Measurements from ENCODE around the gene GGACT.

The GGACT gene

GRCh38 chr13:100491164-100491842, 97.3 kb downstream of the GGACT start:
- TF ChIP-seq, protein P1, sequence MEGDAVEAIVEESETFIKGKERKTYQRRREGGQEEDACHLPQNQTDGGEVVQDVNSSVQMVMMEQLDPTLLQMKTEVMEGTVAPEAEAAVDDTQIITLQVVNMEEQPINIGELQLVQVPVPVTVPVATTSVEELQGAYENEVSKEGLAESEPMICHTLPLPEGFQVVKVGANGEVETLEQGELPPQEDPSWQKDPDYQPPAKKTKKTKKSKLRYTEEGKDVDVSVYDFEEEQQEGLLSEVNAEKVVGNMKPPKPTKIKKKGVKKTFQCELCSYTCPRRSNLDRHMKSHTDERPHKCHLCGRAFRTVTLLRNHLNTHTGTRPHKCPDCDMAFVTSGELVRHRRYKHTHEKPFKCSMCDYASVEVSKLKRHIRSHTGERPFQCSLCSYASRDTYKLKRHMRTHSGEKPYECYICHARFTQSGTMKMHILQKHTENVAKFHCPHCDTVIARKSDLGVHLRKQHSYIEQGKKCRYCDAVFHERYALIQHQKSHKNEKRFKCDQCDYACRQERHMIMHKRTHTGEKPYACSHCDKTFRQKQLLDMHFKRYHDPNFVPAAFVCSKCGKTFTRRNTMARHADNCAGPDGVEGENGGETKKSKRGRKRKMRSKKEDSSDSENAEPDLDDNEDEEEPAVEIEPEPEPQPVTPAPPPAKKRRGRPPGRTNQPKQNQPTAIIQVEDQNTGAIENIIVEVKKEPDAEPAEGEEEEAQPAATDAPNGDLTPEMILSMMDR (IDR thresholded peaks at IDR 0.05) = no peak

GRCh38 chr13:100490692-100491091, 97.9 kb downstream of the GGACT start:
- TF ChIP-seq, protein P1 (IDR thresholded peaks at IDR 0.05) = no peak

DNA sequence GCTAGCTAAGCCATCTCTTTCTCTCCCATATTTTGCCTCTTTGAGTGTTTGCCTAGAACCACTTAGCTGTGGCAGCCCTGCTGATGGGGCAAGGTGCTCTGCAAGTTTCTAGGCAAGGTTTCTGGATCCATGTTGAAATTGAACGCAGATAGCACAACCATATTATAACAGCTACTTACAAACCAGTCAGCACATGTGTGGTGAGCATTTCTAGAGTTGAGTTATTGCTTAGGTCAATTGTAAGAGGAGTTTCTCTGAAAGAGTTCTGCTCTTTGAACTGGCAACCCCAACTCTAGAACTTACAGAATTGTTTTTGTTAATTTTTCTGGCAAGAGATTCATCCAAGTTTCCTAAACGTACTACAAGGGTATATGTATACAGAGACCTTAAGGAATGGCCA, 103.3 kb downstream of the GGACT start:
- TF ChIP-seq, protein P1 (IDR thresholded peaks at IDR 0.05) = no peak

DNA sequence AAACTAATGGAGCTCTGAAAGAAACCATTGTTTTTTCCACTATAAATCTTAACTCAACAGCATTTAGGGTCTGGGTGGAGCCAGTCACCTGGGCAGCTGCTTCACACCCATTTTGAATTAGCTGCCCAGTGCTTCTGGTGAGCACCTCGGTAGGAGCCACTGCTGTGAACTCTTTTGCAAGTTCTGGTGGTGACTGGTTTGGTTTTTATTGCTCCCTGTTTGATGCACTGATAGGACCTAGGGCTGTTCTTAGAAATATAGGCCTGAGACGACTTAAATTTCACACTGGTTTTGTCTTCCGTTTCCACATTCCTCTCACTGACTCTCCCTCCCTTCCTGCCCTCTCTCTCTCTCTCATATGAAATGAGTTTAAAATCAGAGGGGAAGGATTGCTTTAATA, 103.9 kb downstream of the GGACT start:
- TF ChIP-seq, protein P1 (IDR thresholded peaks at IDR 0.05) = no peak

GRCh38 chr13:100483841-100484381, 104.7 kb downstream of the GGACT start:
- TF ChIP-seq, protein P1 (IDR thresholded peaks at IDR 0.05) = no peak

DNA sequence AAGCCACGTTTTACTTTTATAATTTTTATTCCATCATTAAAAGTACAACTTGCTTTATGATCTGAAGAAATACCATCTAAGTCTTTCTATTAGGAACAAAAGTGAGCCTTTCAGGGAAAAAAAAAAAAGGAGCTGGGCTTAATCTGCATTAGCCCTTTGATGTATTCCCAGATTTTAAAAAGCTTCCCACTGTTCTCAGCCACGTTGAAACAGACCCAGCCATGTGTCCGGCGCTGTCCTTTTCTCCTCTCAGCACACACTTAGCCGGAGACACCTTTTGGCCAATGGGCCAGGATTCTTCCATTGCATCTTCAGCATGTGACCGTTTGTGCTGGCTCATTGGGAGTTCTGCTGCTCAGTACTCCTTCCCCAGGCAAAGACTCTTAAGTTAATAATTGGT, 105.5 kb downstream of the GGACT start:
- TF ChIP-seq, protein P1 (IDR thresholded peaks at IDR 0.05) = no peak

- TF ChIP-seq, protein P1 (IDR thresholded peaks at IDR 0.05) = no peak
Observed at GRCh38 chr13:100480676-100481075, 107.9 kb downstream of the GGACT start.
